ENCODE results near the gene EFCAB11.
A peak's percentile ranks its signal among the peaks of the same experiment; 100 is the strongest.
"Not testable (repeated sequence)": the region's sequence is repeated elsewhere in the genome, so short reads cannot be mapped to it uniquely, and the experiment has no call there.

EFCAB11 gene

GRCh38 chr14:89910691-89911009 lies 43.9 kb downstream of the EFCAB11 start:
- no peak for DNase-seq

GRCh38 chr14:89909586-89909985 lies 44.9 kb downstream of the EFCAB11 start:
- no peak for DNase-seq

- DNase-seq, result no peak
These were observed 45.6 kb downstream of the EFCAB11 start for GRCh38 chr14:89908712-89909450.

GRCh38 chr14:89907655-89908054 lies 46.9 kb downstream of the EFCAB11 start:
- no peak for DNase-seq

GRCh38 chr14:89906000-89906399 lies 48.5 kb downstream of the EFCAB11 start:
- DNase-seq, result no peak

GRCh38 chr14:89903340-89903952 lies 51.1 kb downstream of the EFCAB11 start:
- DNase-seq, result peak in 1 of 2 donors; percentile 40

GRCh38 chr14:89902881-89903280 lies 51.6 kb downstream of the EFCAB11 start:
- no peak for DNase-seq

GRCh38 chr14:89900802-89901201 lies 53.7 kb downstream of the EFCAB11 start:
- no peak for DNase-seq

GRCh38 chr14:89899917-89900663 lies 54.4 kb downstream of the EFCAB11 start:
- DNase-seq, result peak in 1 of 2 donors; percentile 23

- no peak for DNase-seq
These were observed 55.2 kb downstream of the EFCAB11 start for GRCh38 chr14:89899291-89899690.

GRCh38 chr14:89893388-89893787 lies 61.1 kb downstream of the EFCAB11 start:
- not testable (repeated sequence) for DNase-seq

GRCh38 chr14:89892953-89893352 lies 61.6 kb downstream of the EFCAB11 start:
- DNase-seq, result no peak

GRCh38 chr14:89891721-89892120 lies 62.8 kb downstream of the EFCAB11 start:
- DNase-seq, result not testable (repeated sequence)

- no peak for DNase-seq
These were observed 63.5 kb downstream of the EFCAB11 start for GRCh38 chr14:89891055-89891454.

GRCh38 chr14:89890589-89890988 lies 63.9 kb downstream of the EFCAB11 start:
- DNase-seq, result no peak

- DNase-seq, result no peak
These were observed 64.9 kb downstream of the EFCAB11 start for GRCh38 chr14:89889626-89890025.

GRCh38 chr14:89884761-89885160 lies 69.8 kb downstream of the EFCAB11 start:
- no peak for DNase-seq

- no peak for DNase-seq
These were observed 72.7 kb downstream of the EFCAB11 start for GRCh38 chr14:89881839-89882238.

- DNase-seq, result not testable (repeated sequence)
These were observed 80.4 kb downstream of the EFCAB11 start for GRCh38 chr14:89874091-89874490.

GRCh38 chr14:89870316-89870715 lies 84.2 kb downstream of the EFCAB11 start:
- DNase-seq, result no peak

- no peak for DNase-seq
These were observed 84.9 kb downstream of the EFCAB11 start for GRCh38 chr14:89869606-89870005.

- no peak for DNase-seq
These were observed 88.1 kb downstream of the EFCAB11 start for GRCh38 chr14:89866458-89866857.

GRCh38 chr14:89865153-89865552 lies 89.4 kb downstream of the EFCAB11 start:
- DNase-seq, result no peak

- no peak for DNase-seq
These were observed 91.7 kb downstream of the EFCAB11 start for GRCh38 chr14:89862856-89863255.
